ENCODE results near the gene TMEM106B.
"Not testable (repeated sequence)": the region's sequence is repeated elsewhere in the genome, so short reads cannot be mapped to it uniquely, and the experiment has no call there.

Gene TMEM106B

GRCh38 chr7:12211054-12211710, at the start of gene TMEM106B:
Gene TMEM106B (plus strand): TSS chr7:12211294. CDS start chr7:12214811, 3,517 bp downstream.
- peaks cover 13% of the 10 kb centered on the region for H3K36me3 ChIP-seq (ENCODE audit: control insufficient read depth, insufficient read depth, low read length)
- peak within 1 kb of the TSS; percentile 95 for H3K27ac ChIP-seq (ENCODE audit: low read depth, low read length)
- no peaks in the 10 kb centered on the region for H3K9me3 ChIP-seq (ENCODE audit: control insufficient read depth, insufficient read depth, low read length)
- H3K27me3 ChIP-seq (ENCODE audit: control insufficient read depth, insufficient read depth, low read length) = peaks cover 10% of the 10 kb centered on the region
- H3K9ac ChIP-seq (ENCODE audit: low read depth, low read length) = peak within 1 kb of the TSS; percentile 91
- peak within 1 kb of the TSS; percentile 73 for H3K4me3 ChIP-seq (ENCODE audit: low read depth, low read length)
- peaks cover 18% of the 10 kb centered on the region for H3K4me1 ChIP-seq (ENCODE audit: control insufficient read depth, insufficient read depth, low read length)

- H3K9ac ChIP-seq (ENCODE audit: low read depth, low read length) = no peak overlapping the region
- H3K4me1 ChIP-seq (ENCODE audit: control insufficient read depth, insufficient read depth, low read length) = no peaks in the 10 kb centered on the region
- H3K27me3 ChIP-seq (ENCODE audit: control insufficient read depth, insufficient read depth, low read length) = no peaks in the 10 kb centered on the region
- H3K27ac ChIP-seq (ENCODE audit: low read depth, low read length) = no peak overlapping the region
- H3K4me3 ChIP-seq (ENCODE audit: low read depth, low read length) = no peak overlapping the region
- no peaks in the 10 kb centered on the region for H3K9me3 ChIP-seq (ENCODE audit: control insufficient read depth, insufficient read depth, low read length)
- no peaks in the 10 kb centered on the region for H3K36me3 ChIP-seq (ENCODE audit: control insufficient read depth, insufficient read depth, low read length)
Measured at GRCh38 chr7:12162415-12163113, 48.5 kb upstream of the TMEM106B start.

- not testable (repeated sequence) for H3K4me3 ChIP-seq (ENCODE audit: low read depth, low read length); H3K36me3 ChIP-seq (ENCODE audit: control insufficient read depth, insufficient read depth, low read length); H3K27ac ChIP-seq (ENCODE audit: low read depth, low read length); H3K4me1 ChIP-seq (ENCODE audit: control insufficient read depth, insufficient read depth, low read length); H3K9me3 ChIP-seq (ENCODE audit: control insufficient read depth, insufficient read depth, low read length); H3K27me3 ChIP-seq (ENCODE audit: control insufficient read depth, insufficient read depth, low read length); H3K9ac ChIP-seq (ENCODE audit: low read depth, low read length)
Measured at GRCh38 chr7:12168065-12168464, 43.0 kb upstream of the TMEM106B start.

GRCh38 chr7:12169981-12170820, 40.9 kb upstream of the TMEM106B start:
- not testable (repeated sequence) for H3K27me3 ChIP-seq (ENCODE audit: control insufficient read depth, insufficient read depth, low read length); H3K4me3 ChIP-seq (ENCODE audit: low read depth, low read length); H3K9ac ChIP-seq (ENCODE audit: low read depth, low read length); H3K27ac ChIP-seq (ENCODE audit: low read depth, low read length); H3K36me3 ChIP-seq (ENCODE audit: control insufficient read depth, insufficient read depth, low read length); H3K4me1 ChIP-seq (ENCODE audit: control insufficient read depth, insufficient read depth, low read length); H3K9me3 ChIP-seq (ENCODE audit: control insufficient read depth, insufficient read depth, low read length)

GRCh38 chr7:12173671-12174070, 37.4 kb upstream of the TMEM106B start:
- no peaks in the 10 kb centered on the region for H3K27me3 ChIP-seq (ENCODE audit: control insufficient read depth, insufficient read depth, low read length)
- H3K36me3 ChIP-seq (ENCODE audit: control insufficient read depth, insufficient read depth, low read length) = no peaks in the 10 kb centered on the region
- H3K9me3 ChIP-seq (ENCODE audit: control insufficient read depth, insufficient read depth, low read length) = no peaks in the 10 kb centered on the region
- no peak overlapping the region for H3K9ac ChIP-seq (ENCODE audit: low read depth, low read length)
- H3K4me1 ChIP-seq (ENCODE audit: control insufficient read depth, insufficient read depth, low read length) = no peaks in the 10 kb centered on the region
- H3K4me3 ChIP-seq (ENCODE audit: low read depth, low read length) = no peak overlapping the region
- H3K27ac ChIP-seq (ENCODE audit: low read depth, low read length) = no peak overlapping the region

- no peak overlapping the region for H3K4me3 ChIP-seq (ENCODE audit: low read depth, low read length)
- no peaks in the 10 kb centered on the region for H3K9me3 ChIP-seq (ENCODE audit: control insufficient read depth, insufficient read depth, low read length)
- H3K4me1 ChIP-seq (ENCODE audit: control insufficient read depth, insufficient read depth, low read length) = no peaks in the 10 kb centered on the region
- no peaks in the 10 kb centered on the region for H3K27me3 ChIP-seq (ENCODE audit: control insufficient read depth, insufficient read depth, low read length)
- H3K27ac ChIP-seq (ENCODE audit: low read depth, low read length) = no peak overlapping the region
- H3K9ac ChIP-seq (ENCODE audit: low read depth, low read length) = no peak overlapping the region
- H3K36me3 ChIP-seq (ENCODE audit: control insufficient read depth, insufficient read depth, low read length) = no peaks in the 10 kb centered on the region
Measured at GRCh38 chr7:12174931-12175330, 36.2 kb upstream of the TMEM106B start.

GRCh38 chr7:12178317-12178716, 32.8 kb upstream of the TMEM106B start:
- no peaks in the 10 kb centered on the region for H3K36me3 ChIP-seq (ENCODE audit: control insufficient read depth, insufficient read depth, low read length)
- no peak overlapping the region for H3K9ac ChIP-seq (ENCODE audit: low read depth, low read length)
- no peaks in the 10 kb centered on the region for H3K4me1 ChIP-seq (ENCODE audit: control insufficient read depth, insufficient read depth, low read length)
- H3K27ac ChIP-seq (ENCODE audit: low read depth, low read length) = no peak overlapping the region
- H3K4me3 ChIP-seq (ENCODE audit: low read depth, low read length) = no peak overlapping the region
- no peaks in the 10 kb centered on the region for H3K27me3 ChIP-seq (ENCODE audit: control insufficient read depth, insufficient read depth, low read length)
- H3K9me3 ChIP-seq (ENCODE audit: control insufficient read depth, insufficient read depth, low read length) = no peaks in the 10 kb centered on the region

GRCh38 chr7:12194426-12194825, 16.7 kb upstream of the TMEM106B start:
- Histone ChIP-seq H3K4me3 (ENCODE audit: low read depth, low read length) (no peak overlapping the region), H3K9ac (ENCODE audit: low read depth, low read length) (no peak overlapping the region), H3K9me3 (ENCODE audit: control insufficient read depth, insufficient read depth, low read length) (no peaks in the 10 kb centered on the region), H3K27ac (ENCODE audit: low read depth, low read length) (no peak overlapping the region), H3K4me1 (ENCODE audit: control insufficient read depth, insufficient read depth, low read length) (peaks cover 24% of the 10 kb centered on the region), H3K27me3 (ENCODE audit: control insufficient read depth, insufficient read depth, low read length) (no peaks in the 10 kb centered on the region), H3K36me3 (ENCODE audit: control insufficient read depth, insufficient read depth, low read length) (no peaks in the 10 kb centered on the region)

GRCh38 chr7:12196386-12196785, 14.7 kb upstream of the TMEM106B start:
- Histone ChIP-seq H3K36me3 (ENCODE audit: control insufficient read depth, insufficient read depth, low read length) (no peaks in the 10 kb centered on the region), H3K4me1 (ENCODE audit: control insufficient read depth, insufficient read depth, low read length) (peaks cover 29% of the 10 kb centered on the region), H3K9ac (ENCODE audit: low read depth, low read length) (no peak overlapping the region), H3K27me3 (ENCODE audit: control insufficient read depth, insufficient read depth, low read length) (no peaks in the 10 kb centered on the region), H3K9me3 (ENCODE audit: control insufficient read depth, insufficient read depth, low read length) (no peaks in the 10 kb centered on the region), H3K27ac (ENCODE audit: low read depth, low read length) (no peak overlapping the region), H3K4me3 (ENCODE audit: low read depth, low read length) (no peak overlapping the region)

- Histone ChIP-seq H3K4me1 (ENCODE audit: control insufficient read depth, insufficient read depth, low read length) (peaks cover 29% of the 10 kb centered on the region), H3K27ac (ENCODE audit: low read depth, low read length) (no peak overlapping the region), H3K4me3 (ENCODE audit: low read depth, low read length) (no peak overlapping the region), H3K9ac (ENCODE audit: low read depth, low read length) (no peak overlapping the region), H3K36me3 (ENCODE audit: control insufficient read depth, insufficient read depth, low read length) (no peaks in the 10 kb centered on the region), H3K27me3 (ENCODE audit: control insufficient read depth, insufficient read depth, low read length) (no peaks in the 10 kb centered on the region), H3K9me3 (ENCODE audit: control insufficient read depth, insufficient read depth, low read length) (no peaks in the 10 kb centered on the region)
Measured at GRCh38 chr7:12199363-12199762, 11.7 kb upstream of the TMEM106B start.

- no peak overlapping the region for H3K9ac ChIP-seq (ENCODE audit: low read depth, low read length)
- no peaks in the 10 kb centered on the region for H3K9me3 ChIP-seq (ENCODE audit: control insufficient read depth, insufficient read depth, low read length)
- no peak overlapping the region for H3K4me3 ChIP-seq (ENCODE audit: low read depth, low read length)
- H3K27ac ChIP-seq (ENCODE audit: low read depth, low read length) = no peak overlapping the region
- H3K27me3 ChIP-seq (ENCODE audit: control insufficient read depth, insufficient read depth, low read length) = peaks cover 10% of the 10 kb centered on the region
- no peaks in the 10 kb centered on the region for H3K36me3 ChIP-seq (ENCODE audit: control insufficient read depth, insufficient read depth, low read length)
- H3K4me1 ChIP-seq (ENCODE audit: control insufficient read depth, insufficient read depth, low read length) = peaks cover 3% of the 10 kb centered on the region; the same call in 1 of the 2 replicates
Measured at GRCh38 chr7:12207046-12207445, 4.0 kb upstream of the TMEM106B start.

Measured in HUES48 (cell line).